Measurements from ENCODE around the gene GAD1.

Gene GAD1

GRCh38 chr2:170806548-170806947 is 10.1 kb upstream of the GAD1 start:
- Histone ChIP-seq H3K27me3 (ENCODE audit: low read depth, low read length) (peaks cover 24% of the 10 kb centered on the region), H3K27ac (ENCODE audit: low read length) (no peak overlapping the region), H3K79me2 (ENCODE audit: low read length) (no peaks in the 10 kb centered on the region), H2AFZ (ENCODE audit: low read depth, low read length) (no peak overlapping the region), H3K9ac (ENCODE audit: low read length) (no peak overlapping the region), H3K9me3 (ENCODE audit: insufficient read depth, low read length) (no peaks in the 10 kb centered on the region), H3K4me3 (ENCODE audit: low read length) (no peak overlapping the region), H3K4me2 (ENCODE audit: low read length) (no peak overlapping the region), H4K20me1 (ENCODE audit: insufficient read depth, low read length) (no peaks in the 10 kb centered on the region), H3K4me1 (ENCODE audit: low read length) (peaks cover 4% of the 10 kb centered on the region), H3K36me3 (replicated peaks; ENCODE audit: low read depth, low read length) (no peaks in the 10 kb centered on the region)
- no peak for TF ChIP-seq EZH2phosphoT487 (IDR thresholded peaks at IDR 0.05; ENCODE audit: low read depth)
- TF ChIP-seq CTCF (IDR thresholded peaks at IDR 0.05; ENCODE audit: low read depth, low read length): no peak

GRCh38 chr2:170812710-170813600 is 3.7 kb upstream of the GAD1 start:
- no peak overlapping the region for H2AFZ ChIP-seq (ENCODE audit: low read depth, low read length)
- H3K27me3 ChIP-seq (ENCODE audit: low read depth, low read length): peaks cover 42% of the 10 kb centered on the region
- no peak overlapping the region for H3K4me3 ChIP-seq (ENCODE audit: low read length)
- H3K9ac ChIP-seq (ENCODE audit: low read length): no peak overlapping the region
- H3K79me2 ChIP-seq (ENCODE audit: low read length): no peaks in the 10 kb centered on the region
- H3K27ac ChIP-seq (ENCODE audit: low read length): no peak overlapping the region
- TF ChIP-seq EZH2phosphoT487 (IDR thresholded peaks at IDR 0.05; ENCODE audit: low read depth) (no peak), CTCF (IDR thresholded peaks at IDR 0.05; ENCODE audit: low read depth, low read length) (peak; percentile 88)
- H3K4me1 ChIP-seq (ENCODE audit: low read length): peaks cover 9% of the 10 kb centered on the region
- peak overlapping the region; percentile 17; the same call in 1 of the 2 replicates for H3K4me2 ChIP-seq (ENCODE audit: low read length)
- no peaks in the 10 kb centered on the region for H3K9me3 ChIP-seq (ENCODE audit: insufficient read depth, low read length)
- H3K36me3 ChIP-seq (replicated peaks; ENCODE audit: low read depth, low read length): no peaks in the 10 kb centered on the region
- 0 out of 2 replicates have a peak, but pooled peaks cover 4% of the 10 kb centered on the region for H4K20me1 ChIP-seq (ENCODE audit: insufficient read depth, low read length)

GRCh38 chr2:170813611-170814532 is 2.8 kb upstream of the GAD1 start:
- H3K27ac ChIP-seq (ENCODE audit: low read length): no peak overlapping the region
- no peak overlapping the region for H2AFZ ChIP-seq (ENCODE audit: low read depth, low read length)
- no peaks in the 10 kb centered on the region for H3K36me3 ChIP-seq (replicated peaks; ENCODE audit: low read depth, low read length)
- TF ChIP-seq EZH2phosphoT487 (IDR thresholded peaks at IDR 0.05; ENCODE audit: low read depth) (no peak), CTCF (IDR thresholded peaks at IDR 0.05; ENCODE audit: low read depth, low read length) (no peak)
- peaks cover 42% of the 10 kb centered on the region for H3K27me3 ChIP-seq (ENCODE audit: low read depth, low read length)
- no peaks in the 10 kb centered on the region for H3K79me2 ChIP-seq (ENCODE audit: low read length)
- 0 out of 2 replicates have a peak, but pooled peaks cover 4% of the 10 kb centered on the region for H4K20me1 ChIP-seq (ENCODE audit: insufficient read depth, low read length)
- 0 out of 2 replicates have a peak overlapping the region, but pooled peaks have one; percentile 17 for H3K4me2 ChIP-seq (ENCODE audit: low read length)
- H3K9ac ChIP-seq (ENCODE audit: low read length): no peak overlapping the region
- H3K4me3 ChIP-seq (ENCODE audit: low read length): no peak overlapping the region
- H3K9me3 ChIP-seq (ENCODE audit: insufficient read depth, low read length): no peaks in the 10 kb centered on the region
- peaks cover 9% of the 10 kb centered on the region for H3K4me1 ChIP-seq (ENCODE audit: low read length)

All from OCI-LY3 (cell line).